K562 (cell line): ENCODE data around the gene ZNRF3. TPM values are rescaled to one million over a fixed set of nuclear protein-coding genes. Genes with fewer than 3 reads are reported as not detected.

Source experiments
- U2AF1 ChIP-seq: fragments of 200-400 bp; formaldehyde crosslinking; optimal IDR thresholded peaks from 2 replicates; pipeline ENCODE3; 2017; ENCODE audit warnings: mild to moderate bottlenecking, low read depth, low read length, moderate library complexity
- polyA plus RNA-seq, 8 experiments: library from polyadenylated mRNA; depleted of rRNA in 4 of 8; stranded (reverse) in 5 of 8; unstranded in 3 of 8; fragments of >200 nt; fragmentation: Nextera tagmentation in 2 of 8; fragmentation: Illumina TruSeq in 1 of 8; extraction: Ambion mirVana in 2 of 8; extraction: Trizol in 1 of 8; gene quantifications; 2 replicates each; pipeline versions ENCODE4 v1.2.1 to v1.2.3, GENCODE V29; 2011 to 2014; ENCODE audit warnings: inconsistent platforms in 1 of 8, missing spikeins in 1 of 8
- total RNA-seq, 7 experiments: library from RNA; depleted of rRNA in 6 of 7; stranded (reverse); fragments of >200 nt in 6 of 7; fragmentation: Illumina TruSeq in 2 of 7; extraction: Trizol in 2 of 7; gene quantifications; 2 replicates each; pipeline versions ENCODE4 v1.2.1 to v1.2.3, GENCODE V29; 2011 to 2021; ENCODE audit warnings: low replicate concordance in 1 of 7
- TF ChIP-seq, protein P1 (sequence below): fragments of 450-650 bp; IDR thresholded peaks from 2 replicates; pipeline ENCODE4 v1.6.1; 2016; ENCODE audit warnings: mild to moderate bottlenecking, moderate library complexity
- TF ChIP-seq, protein P2 (sequence below): fragments of 250-450 bp; sonication (Bioruptor Pico); IDR thresholded peaks from 2 replicates; pipeline ENCODE4 v1.4.0; 2020; ENCODE audit warnings: borderline replicate concordance

The ZNRF3 gene
- total and polyA plus RNA-seq, 9 of the 15 experiments (the other 6 are each of a cell fraction or from before 2014, with no cell fraction given), result 0.41 to 5.9 (median 1.7) TPM

DNA sequence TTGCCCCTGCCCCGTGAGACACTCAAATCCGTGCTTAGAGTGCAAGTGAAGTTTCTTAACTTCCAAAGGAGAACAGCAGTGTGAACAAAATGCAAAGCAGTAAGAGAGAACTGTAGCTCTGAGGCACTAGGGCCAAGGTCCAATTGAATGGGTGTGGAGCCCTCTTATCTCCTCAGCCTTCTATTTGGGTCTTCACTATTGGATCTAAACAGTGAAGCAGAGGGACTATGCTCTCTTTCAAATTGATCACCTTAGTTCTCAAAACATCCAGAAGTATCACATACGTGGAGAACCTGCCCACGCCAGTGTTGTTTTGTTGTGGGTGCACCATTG, 128.7 kb downstream of the ZNRF3 start (continued):
- TF ChIP-seq, protein P1, sequence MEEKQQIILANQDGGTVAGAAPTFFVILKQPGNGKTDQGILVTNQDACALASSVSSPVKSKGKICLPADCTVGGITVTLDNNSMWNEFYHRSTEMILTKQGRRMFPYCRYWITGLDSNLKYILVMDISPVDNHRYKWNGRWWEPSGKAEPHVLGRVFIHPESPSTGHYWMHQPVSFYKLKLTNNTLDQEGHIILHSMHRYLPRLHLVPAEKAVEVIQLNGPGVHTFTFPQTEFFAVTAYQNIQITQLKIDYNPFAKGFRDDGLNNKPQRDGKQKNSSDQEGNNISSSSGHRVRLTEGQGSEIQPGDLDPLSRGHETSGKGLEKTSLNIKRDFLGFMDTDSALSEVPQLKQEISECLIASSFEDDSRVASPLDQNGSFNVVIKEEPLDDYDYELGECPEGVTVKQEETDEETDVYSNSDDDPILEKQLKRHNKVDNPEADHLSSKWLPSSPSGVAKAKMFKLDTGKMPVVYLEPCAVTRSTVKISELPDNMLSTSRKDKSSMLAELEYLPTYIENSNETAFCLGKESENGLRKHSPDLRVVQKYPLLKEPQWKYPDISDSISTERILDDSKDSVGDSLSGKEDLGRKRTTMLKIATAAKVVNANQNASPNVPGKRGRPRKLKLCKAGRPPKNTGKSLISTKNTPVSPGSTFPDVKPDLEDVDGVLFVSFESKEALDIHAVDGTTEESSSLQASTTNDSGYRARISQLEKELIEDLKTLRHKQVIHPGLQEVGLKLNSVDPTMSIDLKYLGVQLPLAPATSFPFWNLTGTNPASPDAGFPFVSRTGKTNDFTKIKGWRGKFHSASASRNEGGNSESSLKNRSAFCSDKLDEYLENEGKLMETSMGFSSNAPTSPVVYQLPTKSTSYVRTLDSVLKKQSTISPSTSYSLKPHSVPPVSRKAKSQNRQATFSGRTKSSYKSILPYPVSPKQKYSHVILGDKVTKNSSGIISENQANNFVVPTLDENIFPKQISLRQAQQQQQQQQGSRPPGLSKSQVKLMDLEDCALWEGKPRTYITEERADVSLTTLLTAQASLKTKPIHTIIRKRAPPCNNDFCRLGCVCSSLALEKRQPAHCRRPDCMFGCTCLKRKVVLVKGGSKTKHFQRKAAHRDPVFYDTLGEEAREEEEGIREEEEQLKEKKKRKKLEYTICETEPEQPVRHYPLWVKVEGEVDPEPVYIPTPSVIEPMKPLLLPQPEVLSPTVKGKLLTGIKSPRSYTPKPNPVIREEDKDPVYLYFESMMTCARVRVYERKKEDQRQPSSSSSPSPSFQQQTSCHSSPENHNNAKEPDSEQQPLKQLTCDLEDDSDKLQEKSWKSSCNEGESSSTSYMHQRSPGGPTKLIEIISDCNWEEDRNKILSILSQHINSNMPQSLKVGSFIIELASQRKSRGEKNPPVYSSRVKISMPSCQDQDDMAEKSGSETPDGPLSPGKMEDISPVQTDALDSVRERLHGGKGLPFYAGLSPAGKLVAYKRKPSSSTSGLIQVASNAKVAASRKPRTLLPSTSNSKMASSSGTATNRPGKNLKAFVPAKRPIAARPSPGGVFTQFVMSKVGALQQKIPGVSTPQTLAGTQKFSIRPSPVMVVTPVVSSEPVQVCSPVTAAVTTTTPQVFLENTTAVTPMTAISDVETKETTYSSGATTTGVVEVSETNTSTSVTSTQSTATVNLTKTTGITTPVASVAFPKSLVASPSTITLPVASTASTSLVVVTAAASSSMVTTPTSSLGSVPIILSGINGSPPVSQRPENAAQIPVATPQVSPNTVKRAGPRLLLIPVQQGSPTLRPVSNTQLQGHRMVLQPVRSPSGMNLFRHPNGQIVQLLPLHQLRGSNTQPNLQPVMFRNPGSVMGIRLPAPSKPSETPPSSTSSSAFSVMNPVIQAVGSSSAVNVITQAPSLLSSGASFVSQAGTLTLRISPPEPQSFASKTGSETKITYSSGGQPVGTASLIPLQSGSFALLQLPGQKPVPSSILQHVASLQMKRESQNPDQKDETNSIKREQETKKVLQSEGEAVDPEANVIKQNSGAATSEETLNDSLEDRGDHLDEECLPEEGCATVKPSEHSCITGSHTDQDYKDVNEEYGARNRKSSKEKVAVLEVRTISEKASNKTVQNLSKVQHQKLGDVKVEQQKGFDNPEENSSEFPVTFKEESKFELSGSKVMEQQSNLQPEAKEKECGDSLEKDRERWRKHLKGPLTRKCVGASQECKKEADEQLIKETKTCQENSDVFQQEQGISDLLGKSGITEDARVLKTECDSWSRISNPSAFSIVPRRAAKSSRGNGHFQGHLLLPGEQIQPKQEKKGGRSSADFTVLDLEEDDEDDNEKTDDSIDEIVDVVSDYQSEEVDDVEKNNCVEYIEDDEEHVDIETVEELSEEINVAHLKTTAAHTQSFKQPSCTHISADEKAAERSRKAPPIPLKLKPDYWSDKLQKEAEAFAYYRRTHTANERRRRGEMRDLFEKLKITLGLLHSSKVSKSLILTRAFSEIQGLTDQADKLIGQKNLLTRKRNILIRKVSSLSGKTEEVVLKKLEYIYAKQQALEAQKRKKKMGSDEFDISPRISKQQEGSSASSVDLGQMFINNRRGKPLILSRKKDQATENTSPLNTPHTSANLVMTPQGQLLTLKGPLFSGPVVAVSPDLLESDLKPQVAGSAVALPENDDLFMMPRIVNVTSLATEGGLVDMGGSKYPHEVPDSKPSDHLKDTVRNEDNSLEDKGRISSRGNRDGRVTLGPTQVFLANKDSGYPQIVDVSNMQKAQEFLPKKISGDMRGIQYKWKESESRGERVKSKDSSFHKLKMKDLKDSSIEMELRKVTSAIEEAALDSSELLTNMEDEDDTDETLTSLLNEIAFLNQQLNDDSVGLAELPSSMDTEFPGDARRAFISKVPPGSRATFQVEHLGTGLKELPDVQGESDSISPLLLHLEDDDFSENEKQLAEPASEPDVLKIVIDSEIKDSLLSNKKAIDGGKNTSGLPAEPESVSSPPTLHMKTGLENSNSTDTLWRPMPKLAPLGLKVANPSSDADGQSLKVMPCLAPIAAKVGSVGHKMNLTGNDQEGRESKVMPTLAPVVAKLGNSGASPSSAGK, result no peak
- no peak for TF ChIP-seq U2AF1
- TF ChIP-seq, protein P2, sequence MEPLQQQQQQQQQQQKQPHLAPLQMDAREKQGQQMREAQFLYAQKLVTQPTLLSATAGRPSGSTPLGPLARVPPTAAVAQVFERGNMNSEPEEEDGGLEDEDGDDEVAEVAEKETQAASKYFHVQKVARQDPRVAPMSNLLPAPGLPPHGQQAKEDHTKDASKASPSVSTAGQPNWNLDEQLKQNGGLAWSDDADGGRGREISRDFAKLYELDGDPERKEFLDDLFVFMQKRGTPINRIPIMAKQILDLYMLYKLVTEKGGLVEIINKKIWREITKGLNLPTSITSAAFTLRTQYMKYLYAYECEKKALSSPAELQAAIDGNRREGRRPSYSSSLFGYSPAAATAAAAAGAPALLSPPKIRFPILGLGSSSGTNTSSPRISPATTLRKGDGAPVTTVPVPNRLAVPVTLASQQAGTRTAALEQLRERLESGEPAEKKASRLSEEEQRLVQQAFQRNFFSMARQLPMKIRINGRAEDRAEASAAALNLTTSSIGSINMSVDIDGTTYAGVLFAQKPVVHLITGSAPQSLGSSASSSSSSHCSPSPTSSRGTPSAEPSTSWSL (CRISPR knock-in tag), result no peak
